Measurements from ENCODE around the gene GFRA1.

GFRA1 gene

GRCh38 chr10:116270771-116271592 is 2.0 kb downstream of the GFRA1 start:
- no peak for DNase-seq

DNA sequence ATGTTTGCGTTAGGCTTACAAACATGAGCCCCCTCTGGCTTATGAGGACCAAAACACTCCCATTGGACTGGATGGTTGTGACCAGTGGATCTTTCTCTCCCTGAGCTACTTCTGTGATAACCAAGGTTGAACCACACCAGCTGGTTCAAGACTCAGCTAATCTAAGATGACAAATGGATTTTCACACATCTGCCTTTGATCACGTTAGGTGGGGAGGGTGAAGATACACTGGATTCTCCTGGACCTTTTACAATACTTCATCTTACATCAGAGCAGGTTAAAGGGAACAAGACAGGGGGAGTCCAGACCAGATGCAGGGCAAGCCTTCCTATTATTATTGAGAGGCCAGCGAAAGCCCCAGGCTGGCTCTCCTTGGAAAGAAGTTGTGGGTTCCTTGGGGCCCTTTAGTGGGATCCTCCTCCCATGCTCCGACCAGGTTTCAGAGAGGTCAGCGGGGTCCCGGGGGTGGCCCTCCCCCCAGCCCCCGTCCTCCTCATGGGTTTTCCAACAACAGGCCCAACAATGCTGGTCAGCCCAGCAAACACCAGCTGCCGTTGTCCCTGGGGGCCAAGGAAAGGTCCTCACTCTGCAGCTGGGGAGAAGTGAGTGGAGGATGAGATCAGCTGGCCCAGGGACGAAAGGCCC is 2.8 kb downstream of the GFRA1 start:
- DNase-seq = no peak

GRCh38 chr10:116269619-116270018 is 3.4 kb downstream of the GFRA1 start:
- no peak for DNase-seq

- DNase-seq = no peak
Observed at GRCh38 chr10:116268976-116269375, 4.0 kb downstream of the GFRA1 start.

DNA sequence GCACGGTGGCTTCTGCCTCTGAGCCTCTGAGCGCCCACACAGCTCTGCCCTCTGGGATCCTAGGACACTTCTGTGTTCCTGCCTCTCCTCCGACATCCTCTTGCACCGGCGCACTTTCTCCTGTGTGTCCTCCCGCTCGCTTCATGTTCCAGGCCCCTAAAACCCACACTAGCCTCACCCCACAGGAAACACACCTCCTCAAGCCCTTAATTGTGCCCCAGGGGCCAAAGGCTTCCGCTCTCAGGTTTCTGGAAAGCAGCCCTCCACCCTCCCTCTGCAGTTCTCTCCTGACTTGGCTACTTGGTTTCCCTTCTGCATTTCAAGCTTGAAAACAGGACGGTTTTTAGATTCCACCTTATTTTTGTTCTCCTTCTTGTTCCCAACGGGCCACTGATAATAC is 7.3 kb downstream of the GFRA1 start:
- DNase-seq = no peak

DNA sequence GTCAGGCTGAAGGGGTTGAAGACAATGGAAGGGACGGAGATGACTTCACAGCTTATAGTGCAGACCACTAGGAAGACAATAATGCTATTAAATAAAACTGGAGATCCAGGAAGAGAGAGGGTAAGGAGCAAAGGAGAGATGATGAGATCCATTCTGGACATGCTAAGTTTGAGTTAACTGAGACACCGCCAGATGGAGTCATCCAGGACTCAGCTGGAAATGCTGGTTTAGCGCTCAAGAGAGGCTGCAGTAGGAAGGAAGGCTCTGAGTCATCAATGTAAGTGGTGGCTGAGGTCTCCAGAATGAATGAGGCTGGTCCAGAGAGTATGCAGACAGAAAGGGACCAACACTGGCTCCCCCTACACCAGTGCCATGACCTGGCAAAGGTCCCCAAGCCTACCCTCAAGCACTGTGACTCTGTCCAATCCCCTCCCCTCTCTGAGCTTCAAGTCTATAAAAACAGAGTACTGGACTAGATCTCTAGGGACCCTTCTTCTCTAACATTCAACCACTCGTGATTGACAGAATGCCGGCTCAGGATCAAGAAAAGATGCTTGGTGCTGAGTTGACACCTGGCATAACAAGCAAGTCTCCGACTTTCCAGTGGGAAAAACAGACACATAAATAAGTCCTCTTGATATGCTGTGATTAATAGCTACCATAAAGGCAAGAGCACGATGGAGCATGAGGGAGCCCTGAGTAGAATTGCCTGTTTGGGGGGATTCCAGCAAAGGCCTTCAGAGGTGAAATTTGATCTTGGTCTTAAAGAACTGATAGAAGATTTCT is 8.9 kb downstream of the GFRA1 start:
- no peak for DNase-seq

DNA sequence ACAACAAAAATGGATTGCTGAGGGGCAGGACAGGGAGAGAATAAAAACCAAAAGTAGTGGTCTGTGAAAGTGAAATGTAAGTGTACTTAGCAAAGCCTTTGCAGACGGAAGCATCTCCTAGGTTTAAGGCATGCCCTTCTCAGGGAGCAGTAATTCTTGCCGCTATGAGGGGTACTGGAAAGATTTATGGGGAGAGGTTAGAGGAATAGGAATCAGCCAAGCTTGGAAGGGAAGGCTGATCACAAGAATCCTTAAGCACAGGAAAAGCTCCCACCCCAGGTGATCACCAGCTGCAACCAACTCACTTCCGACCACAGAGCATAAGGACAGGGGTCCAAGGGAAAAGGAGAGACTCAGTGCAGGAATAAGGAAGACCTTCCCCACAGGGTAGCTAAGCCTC is 10.3 kb downstream of the GFRA1 start:
- DNase-seq = no peak

- no peak for DNase-seq
Observed at GRCh38 chr10:116260599-116260998, 12.4 kb downstream of the GFRA1 start.

DNA sequence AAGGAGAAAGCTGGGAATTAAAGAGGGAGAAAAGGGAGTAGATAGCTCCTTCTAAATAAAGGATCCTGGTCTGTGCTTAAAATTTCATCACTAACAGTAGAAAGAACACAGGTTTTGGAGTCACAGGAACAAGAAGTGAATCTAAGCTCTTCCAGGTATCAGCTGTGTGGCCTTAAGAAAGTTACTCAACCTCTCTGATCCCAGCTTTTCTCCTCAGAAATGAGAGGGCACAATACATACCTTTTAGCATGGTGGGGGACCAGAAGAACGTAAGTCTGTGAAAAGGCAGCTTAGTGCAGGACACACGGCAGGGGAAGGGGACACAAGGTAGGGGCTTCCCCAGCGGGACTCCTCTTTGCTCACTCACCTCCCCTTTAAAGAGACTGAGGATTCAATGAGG is 13.4 kb downstream of the GFRA1 start:
- no peak for DNase-seq

DNA sequence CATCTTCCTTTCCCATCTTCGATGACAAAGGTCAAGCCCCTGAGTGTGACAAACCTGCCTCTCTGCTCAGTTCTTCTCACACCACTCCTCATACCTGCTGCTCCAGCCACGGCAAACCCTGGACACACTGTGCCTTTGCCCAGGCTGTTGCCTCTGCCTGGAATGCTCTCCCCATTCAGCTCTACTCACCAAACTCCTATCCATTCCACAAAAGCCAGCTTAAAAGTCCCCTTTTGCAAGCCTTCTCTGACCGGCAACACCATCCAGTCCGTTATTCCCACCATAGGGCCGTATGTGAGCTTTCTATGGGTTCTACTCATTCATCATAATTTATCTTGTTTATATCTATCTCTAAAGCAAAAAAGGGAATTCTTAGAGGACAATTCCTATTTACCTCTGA is 15.2 kb downstream of the GFRA1 start:
- no peak for DNase-seq

DNA sequence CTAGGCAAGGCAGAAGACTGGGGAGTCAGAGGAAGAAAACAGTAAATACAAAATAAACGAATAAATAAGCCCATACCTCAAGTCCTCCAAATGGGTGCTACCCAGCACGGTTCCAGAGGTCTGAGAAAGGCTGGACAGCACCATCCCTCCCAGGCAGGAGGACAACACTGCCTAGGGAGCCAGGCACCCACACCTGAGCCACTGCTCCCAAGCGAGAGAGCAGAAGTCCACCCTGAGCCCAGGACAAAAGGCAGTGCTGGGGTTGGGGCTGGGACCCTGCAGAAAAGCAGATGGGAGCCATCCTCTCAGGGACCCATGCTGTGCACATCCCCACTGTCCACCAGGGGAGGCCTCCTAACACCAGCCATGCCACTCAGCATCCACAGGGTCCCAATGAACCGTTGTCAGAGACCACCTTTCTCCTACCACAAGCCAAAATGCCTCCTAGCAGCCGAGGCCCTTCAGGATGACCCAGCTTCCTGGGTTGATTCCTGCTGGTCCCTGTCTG is 16.2 kb downstream of the GFRA1 start:
- DNase-seq = no peak

DNA sequence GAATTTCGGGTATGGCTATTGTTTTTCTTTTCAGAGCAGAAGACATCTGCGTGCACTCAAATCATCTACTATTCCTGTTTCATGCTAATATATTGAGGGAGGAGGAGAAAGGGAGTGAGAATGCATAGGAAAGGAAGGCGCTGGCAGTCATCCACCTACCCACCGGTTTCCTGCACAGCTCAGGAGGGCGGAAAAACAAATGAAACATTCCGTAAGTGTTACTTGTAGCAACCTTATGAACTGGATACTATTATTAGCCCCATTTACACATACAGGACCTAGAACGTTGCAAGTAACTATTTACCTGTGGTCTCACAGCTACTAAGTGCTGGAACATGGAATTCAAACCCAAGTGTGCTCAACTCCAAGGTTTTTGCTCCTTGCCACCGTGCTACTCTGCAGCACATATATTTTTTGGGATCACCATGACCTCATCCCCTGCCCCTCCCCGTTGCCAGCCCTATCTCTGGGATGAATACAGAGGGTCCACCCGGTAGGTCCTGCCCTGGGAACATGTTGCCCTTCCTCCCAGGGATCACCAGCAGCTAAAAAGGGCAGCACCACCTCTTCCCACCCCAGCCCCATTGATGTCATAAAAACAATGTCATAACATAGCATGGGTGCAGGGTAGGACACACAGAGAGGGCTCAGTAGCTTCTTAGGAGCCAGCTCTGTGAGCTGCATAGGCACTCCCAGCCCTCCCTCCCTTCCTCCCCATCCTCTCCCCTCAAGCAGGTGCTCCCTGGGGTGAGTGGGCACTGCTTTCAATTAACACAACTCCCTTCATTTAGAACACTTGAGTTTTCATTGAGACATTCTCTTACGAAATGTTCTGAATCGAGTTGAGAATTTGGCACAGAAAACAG is 16.9 kb downstream of the GFRA1 start:
- DNase-seq = no peak

DNA sequence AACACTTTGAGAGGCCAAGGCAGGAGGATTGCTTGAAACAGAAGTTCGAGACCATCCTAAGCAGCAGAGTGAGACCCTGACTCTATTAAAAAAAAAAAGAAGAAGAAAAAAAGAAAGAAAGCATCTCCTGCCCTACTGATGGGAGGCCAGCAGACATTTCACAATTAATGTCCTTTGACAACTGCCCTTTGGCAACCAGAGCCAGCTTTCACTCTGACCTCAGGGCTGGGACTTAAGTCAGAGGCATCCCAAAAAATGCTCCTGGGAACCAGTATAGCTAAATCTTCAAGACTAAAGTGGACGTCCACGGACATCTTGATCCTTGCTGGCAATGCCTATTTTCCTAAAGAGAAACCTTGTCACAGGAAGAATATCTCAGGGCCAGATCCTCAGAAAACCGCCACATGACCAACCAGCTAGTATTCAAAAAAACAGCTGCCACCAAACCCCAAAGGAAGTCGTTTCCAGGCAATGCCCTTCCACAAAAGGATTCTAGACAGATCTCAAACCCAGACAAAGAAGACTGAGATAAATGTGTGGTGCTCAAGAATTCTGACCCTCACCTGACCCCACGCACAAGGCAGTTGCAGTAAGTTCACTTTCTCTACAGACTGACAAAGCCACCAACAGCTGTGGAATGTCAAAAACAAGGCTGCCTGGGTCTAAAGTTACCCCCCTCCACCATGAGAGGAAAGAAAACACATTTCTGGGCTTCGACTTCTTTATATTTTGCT is 18.4 kb downstream of the GFRA1 start:
- no peak for DNase-seq

- no peak for DNase-seq
Observed at GRCh38 chr10:116253716-116254115, 19.3 kb downstream of the GFRA1 start.

DNA sequence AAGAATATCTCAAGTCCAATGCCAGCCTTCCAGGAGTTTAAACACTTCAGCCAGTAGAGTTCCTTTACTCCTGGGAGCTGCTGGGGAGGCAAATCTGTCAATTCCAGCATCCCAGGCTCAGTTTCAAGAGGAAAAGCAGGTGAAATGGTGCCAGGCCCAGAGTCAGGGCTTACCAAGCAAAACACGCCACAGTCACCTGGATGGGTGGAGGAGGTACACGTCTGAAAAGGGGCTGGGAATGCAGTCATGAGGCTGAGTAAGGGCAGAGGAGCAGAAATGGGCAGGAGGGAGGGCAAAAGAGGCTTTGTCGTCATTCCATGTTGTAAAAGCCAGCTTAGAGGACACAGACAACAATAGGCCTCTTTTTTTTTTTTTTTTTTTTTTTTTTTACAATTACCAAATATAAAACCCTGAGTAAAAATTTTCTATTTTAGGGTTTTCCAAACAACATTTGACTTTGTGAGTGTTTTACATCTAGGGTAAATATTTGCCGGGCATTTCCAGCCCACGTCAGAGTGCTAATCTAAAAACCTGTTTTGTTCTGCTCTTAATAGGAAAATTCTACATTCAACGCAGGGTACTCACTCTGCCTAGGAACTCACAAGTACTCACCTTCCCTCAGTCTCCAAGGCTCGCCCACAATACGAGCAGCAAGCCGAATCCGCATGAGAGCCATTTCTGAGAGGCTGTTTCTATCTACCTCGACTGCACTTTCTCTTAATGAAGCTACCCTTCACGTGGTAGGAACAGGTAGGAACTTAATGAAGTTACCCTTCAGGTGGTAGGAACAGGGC is 21.2 kb downstream of the GFRA1 start:
- DNase-seq = no peak

GRCh38 chr10:116247691-116248090 is 25.3 kb downstream of the GFRA1 start:
- no peak for DNase-seq

GRCh38 chr10:116246263-116246662 is 26.7 kb downstream of the GFRA1 start:
- DNase-seq = no peak

GRCh38 chr10:116245156-116245555 is 27.9 kb downstream of the GFRA1 start:
- DNase-seq = no peak

DNA sequence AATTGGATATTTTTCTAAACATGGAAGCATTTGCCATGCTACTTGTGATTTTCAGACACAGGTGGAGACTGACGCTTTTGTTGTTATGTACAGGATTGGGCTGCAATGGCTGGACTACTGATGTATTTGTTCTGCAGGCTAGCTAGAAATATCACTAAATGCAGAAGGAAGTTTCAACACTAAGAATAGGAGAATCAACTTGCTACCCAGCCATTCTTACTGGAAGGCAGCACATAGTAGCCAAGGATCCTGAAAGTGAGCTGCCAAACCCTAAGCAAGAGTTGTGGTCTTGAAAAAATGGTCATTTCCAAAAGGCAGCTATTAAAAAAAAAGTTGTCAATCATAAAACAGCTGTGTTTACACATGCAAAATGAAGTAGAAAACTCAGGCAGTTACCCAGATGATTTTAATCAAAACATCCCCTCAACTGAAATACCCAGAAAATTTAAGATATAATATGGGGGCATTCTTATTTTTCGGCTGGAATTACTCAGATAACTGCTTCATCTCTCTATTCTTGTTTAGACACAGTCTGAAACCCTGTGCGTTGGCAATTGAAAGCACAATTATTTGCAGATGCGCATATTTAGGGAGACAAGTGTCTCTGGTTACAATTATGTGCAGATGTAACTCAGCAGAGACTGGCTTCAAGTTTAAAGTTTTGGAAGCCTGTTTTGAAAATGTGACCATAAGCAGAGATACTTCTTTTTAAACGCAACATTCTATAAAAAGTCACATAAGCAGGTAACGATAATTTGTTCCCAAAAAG is 31.2 kb downstream of the GFRA1 start:
- DNase-seq = no peak

DNA sequence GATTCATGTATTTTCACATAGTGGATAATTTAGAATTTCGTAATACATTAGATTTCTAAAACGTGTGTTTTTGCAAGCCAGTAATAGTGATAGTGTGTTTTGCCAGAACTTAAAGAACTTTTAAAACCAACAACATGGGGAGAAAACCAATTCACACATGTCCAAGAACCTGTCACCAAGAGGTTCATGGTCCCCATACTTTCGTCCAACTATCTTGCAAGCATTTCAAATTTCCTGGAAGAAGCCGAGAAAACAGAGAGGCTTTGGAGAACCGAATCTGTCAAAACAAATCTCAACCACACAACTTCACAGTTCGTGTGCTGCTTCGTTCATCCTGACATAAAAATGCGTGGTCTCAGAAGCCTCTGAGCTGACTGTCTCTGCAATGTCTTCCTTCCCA is 31.9 kb downstream of the GFRA1 start:
- no peak for DNase-seq
